Measurements from ENCODE around the gene MOB3A. TPM values are rescaled to one million over a fixed set of nuclear protein-coding genes. Genes with fewer than 3 reads are reported as not detected.

The MOB3A gene
- polyA plus RNA-seq, 1 of the 3 experiments (the other 2 are of a cell fraction) = 24.1 TPM

GRCh38 chr19:2121416-2122051 is 25.4 kb upstream of the MOB3A start:
- no peaks in the 10 kb centered on the region for H3K4me1 ChIP-seq (ENCODE audit: control insufficient read depth in 1 of 2, insufficient read depth in 2 of 2, low read depth in 1 of 2, low read length in 1 of 2)
- no peak for DNase-seq
- no peak overlapping the region for H3K9ac ChIP-seq
- H3F3A ChIP-seq (replicated peaks; ENCODE audit: insufficient read depth) = no peaks in the 10 kb centered on the region
- H3K4me3 ChIP-seq (ENCODE audit: low read depth in 2 of 2, low read length in 1 of 2) = no peak overlapping the region
- H3K27me3 ChIP-seq (ENCODE audit: insufficient read depth) = no peaks in the 10 kb centered on the region
- H2AFZ ChIP-seq (ENCODE audit: low read depth) = no peak overlapping the region
- no peak overlapping the region for H3K4me2 ChIP-seq
- CTCF ChIA-PET = no interaction called here
- TF ChIP-seq MEF2A (IDR thresholded peaks at IDR 0.05; ENCODE audit: borderline replicate concordance, low read depth) = no peak
- TF ChIP-seq RAD21 (IDR thresholded peaks at IDR 0.05; ENCODE audit: low read length) = no peak
- no peak for TF ChIP-seq NFIC (IDR thresholded peaks at IDR 0.05; ENCODE audit: borderline replicate concordance)
- TF ChIP-seq TEAD4 (IDR thresholded peaks at IDR 0.05; ENCODE audit: borderline replicate concordance, insufficient read depth) = no peak
- no peak for TF ChIP-seq TAF1 (IDR thresholded peaks at IDR 0.05; ENCODE audit: borderline replicate concordance, low read depth, low read length)
- TF ChIP-seq ZBTB33 (IDR thresholded peaks at IDR 0.05; ENCODE audit: borderline replicate concordance, low read depth) = no peak
- TF ChIP-seq TCF12 (IDR thresholded peaks at IDR 0.05) = no peak
- TF ChIP-seq PBX3 (IDR thresholded peaks at IDR 0.05) = no peak
- no peak for TF ChIP-seq FOXM1 (IDR thresholded peaks at IDR 0.05; ENCODE audit: low read depth)
- TF ChIP-seq CTCF (IDR thresholded peaks at IDR 0.05) = no peak
- TF ChIP-seq MAX (IDR thresholded peaks at IDR 0.05; ENCODE audit: low read depth) = no peak
- TF ChIP-seq GABPA (IDR thresholded peaks at IDR 0.05; ENCODE audit: low read depth) = no peak
- no peak for TF ChIP-seq RFX5 (IDR thresholded peaks at IDR 0.05; ENCODE audit: low read length)
- no peak for TF ChIP-seq MXI1 (IDR thresholded peaks at IDR 0.05; ENCODE audit: low read depth, low read length)
- no peak for TF ChIP-seq SMC3 (IDR thresholded peaks at IDR 0.05; ENCODE audit: low read depth, low read length)
- H3K36me3 ChIP-seq (replicated peaks in 1 of 2; ENCODE audit: control insufficient read depth in 1 of 2, insufficient read depth in 2 of 2, low read length in 1 of 2) = peaks cover 20 to 80% of the 10 kb centered on the region in 2 experiments
- peaks cover 15% of the 10 kb centered on the region; the same call in 1 of the 2 replicates for H3K79me2 ChIP-seq (ENCODE audit: insufficient read depth)
- POLR2A ChIA-PET = interaction anchor here (0.6 kb wide), 1 partner anchor 34 kb away, joined by 3 read pairs; no protein-coding TSS in a partner anchor
- H4K20me1 ChIP-seq (ENCODE audit: insufficient read depth) = peaks cover 42% of the 10 kb centered on the region
- 96% methylated on average over 16 of the region's 27 CpGs for WGBS (ENCODE audit: low lambda C conversion rate)
- H3K9me3 ChIP-seq = no peaks in the 10 kb centered on the region
- no peak overlapping the region for H3K27ac ChIP-seq (ENCODE audit: low read depth in 2 of 2, low read length in 1 of 2)
- H3K9me2 ChIP-seq = no peaks in the 10 kb centered on the region
